Esophagus squamous epithelium (tissue), 5 donors: ENCODE measurements around the gene PTPRD. TPM values are rescaled to one million over a fixed set of nuclear protein-coding genes. Genes with fewer than 3 reads are reported as not detected.

ENCODE experiments used
- DNase-seq: peaks from one replicate; lab custom pipeline; 2025; lab: John Stamatoyannopoulos, UW
- H3K27ac ChIP-seq, 4 donors: fragments of 200-600 bp; sonication (generic); one replicate each; pipeline ENCODE4 v1.5.1; 2016 to 2019; ENCODE audit warnings: mild to moderate bottlenecking in 1 of 4
- H3K27me3 ChIP-seq, 4 donors: fragments of 200-600 bp; sonication (generic); 1 replicate in 3 of 4; 2 replicates in 1 of 4; pipeline versions ENCODE4 v1.5.1 to v1.6.0; 2017 to 2021; ENCODE audit warnings: antibody characterized with exemption in 1 of 4
- H3K36me3 ChIP-seq, 3 donors: fragments of 200-600 bp; sonication (generic); one replicate each; pipeline ENCODE4 v1.5.1; 2016 to 2019
- H3K4me1 ChIP-seq, 3 donors: fragments of 200-600 bp; sonication (generic); one replicate each; pipeline ENCODE4 v1.5.1; 2017 to 2019
- H3K4me3 ChIP-seq, 4 donors: fragments of 200-600 bp; sonication (generic); 1 replicate in 3 of 4; 2 replicates in 1 of 4; pipeline ENCODE4 v1.5.1; 2016 to 2019; ENCODE audit warnings: mild to moderate bottlenecking in 2 of 4, moderate library complexity in 1 of 4
- H3K9me3 ChIP-seq, 3 donors: fragments of 200-600 bp; sonication (generic); one replicate each; pipeline ENCODE4 v1.5.1; 2016 to 2019
- POLR2A ChIP-seq, 4 donors: fragments of 450-650 bp; IDR thresholded peaks; one replicate each; pipeline ENCODE4 v1.6.1; 2017; ENCODE audit warnings: antibody characterized with exemption in 4 of 4, mild to moderate bottlenecking in 4 of 4, moderate library complexity in 3 of 4
- WGBS, 2 donors: methylation state at CpG; one replicate each; pipeline ENCODE4 v1.1.5; 2018; 5-methylcytosine and 5-hydroxymethylcytosine counted together
- intact Hi-C: fragments of 100-400 bp; cut with DNase I; formaldehyde crosslinking; loops from one replicate; pipeline ENCODE4 v1.15.0; 2022
- total RNA-seq, 4 donors: library from RNA; depleted of rRNA; stranded (reverse); fragments of >200 nt; gene quantifications; one replicate each; pipeline ENCODE4 v1.1.0, GENCODE V29; 2016
- TF ChIP-seq, protein P1 (sequence below), 6 experiments: fragments of 450-650 bp in 4 of 6; fragments of 200-600 bp in 2 of 6; sonication (generic) in 2 of 6; IDR thresholded peaks; one replicate each; pipeline ENCODE4 v1.5.1; 2016 to 2019; ENCODE audit warnings: antibody characterized with exemption in 6 of 6, mild to moderate bottlenecking in 4 of 6, moderate library complexity in 4 of 6
- donor health status: DM: yes; HTN: yes; CAD: no.

The PTPRD gene
- total RNA-seq, 4 donors from 2014 or later = 0.23 to 16.3 (median 6.6) TPM

DNA sequence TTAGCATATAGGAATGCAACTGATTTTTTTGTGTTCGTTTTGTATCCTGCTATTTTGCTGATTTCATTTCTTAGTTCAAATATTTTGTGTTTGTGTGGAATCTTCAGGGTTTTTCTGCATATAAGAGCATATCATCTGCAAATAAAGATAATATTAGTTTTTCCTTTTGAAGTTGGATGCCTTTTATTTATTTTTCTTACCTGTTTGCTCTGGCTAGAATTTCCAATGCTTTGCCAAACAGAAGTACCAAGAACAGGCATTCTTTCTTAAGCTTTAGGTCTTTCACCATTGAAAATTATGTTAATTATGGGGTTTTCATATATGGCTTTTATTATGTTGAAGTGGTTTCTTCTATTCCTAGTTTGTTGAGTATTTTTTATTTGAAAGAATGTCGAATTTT, 2308.1 kb downstream of the PTPRD start:
- no peak overlapping the region for H3K4me3 ChIP-seq
- TF ChIP-seq POLR2A (IDR thresholded peaks at IDR 0.05) = no peak
- TF ChIP-seq, protein P1, sequence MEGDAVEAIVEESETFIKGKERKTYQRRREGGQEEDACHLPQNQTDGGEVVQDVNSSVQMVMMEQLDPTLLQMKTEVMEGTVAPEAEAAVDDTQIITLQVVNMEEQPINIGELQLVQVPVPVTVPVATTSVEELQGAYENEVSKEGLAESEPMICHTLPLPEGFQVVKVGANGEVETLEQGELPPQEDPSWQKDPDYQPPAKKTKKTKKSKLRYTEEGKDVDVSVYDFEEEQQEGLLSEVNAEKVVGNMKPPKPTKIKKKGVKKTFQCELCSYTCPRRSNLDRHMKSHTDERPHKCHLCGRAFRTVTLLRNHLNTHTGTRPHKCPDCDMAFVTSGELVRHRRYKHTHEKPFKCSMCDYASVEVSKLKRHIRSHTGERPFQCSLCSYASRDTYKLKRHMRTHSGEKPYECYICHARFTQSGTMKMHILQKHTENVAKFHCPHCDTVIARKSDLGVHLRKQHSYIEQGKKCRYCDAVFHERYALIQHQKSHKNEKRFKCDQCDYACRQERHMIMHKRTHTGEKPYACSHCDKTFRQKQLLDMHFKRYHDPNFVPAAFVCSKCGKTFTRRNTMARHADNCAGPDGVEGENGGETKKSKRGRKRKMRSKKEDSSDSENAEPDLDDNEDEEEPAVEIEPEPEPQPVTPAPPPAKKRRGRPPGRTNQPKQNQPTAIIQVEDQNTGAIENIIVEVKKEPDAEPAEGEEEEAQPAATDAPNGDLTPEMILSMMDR (IDR thresholded peaks at IDR 0.05) = no peak
- no peak overlapping the region for H3K27ac ChIP-seq
- no peaks in the 10 kb centered on the region for H3K9me3 ChIP-seq
- H3K36me3 ChIP-seq = no peaks in the 10 kb centered on the region
- no peaks in the 10 kb centered on the region for H3K4me1 ChIP-seq
- DNase-seq = no peak
- H3K27me3 ChIP-seq = no peaks in the 10 kb centered on the region
- WGBS, 2 donors = 38 to 41% methylated on average over 2 of the region's 2 CpGs
- intact Hi-C loops = no loop called here

DNA sequence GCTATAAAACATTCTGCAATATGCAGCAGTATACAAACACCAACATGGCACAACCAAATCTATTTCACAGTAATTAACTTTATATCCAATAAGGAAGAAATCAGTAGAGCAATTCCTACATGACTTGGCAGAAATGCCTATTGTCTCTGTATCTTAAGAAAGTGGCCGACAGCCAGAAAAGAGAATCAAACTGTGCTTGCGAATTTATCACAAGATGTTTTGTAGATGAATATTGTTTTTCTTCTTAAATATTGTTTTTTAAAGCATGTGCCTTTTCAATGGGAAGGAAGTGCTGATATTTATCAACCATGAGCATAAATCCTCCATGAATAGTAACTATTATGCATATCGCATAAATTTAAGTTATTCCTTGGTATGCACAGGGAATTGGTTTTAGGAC, 2311.5 kb downstream of the PTPRD start:
- intact Hi-C loops = no loop called here
- WGBS, 2 donors = 63 to 65% methylated on average over 3 of the region's 3 CpGs
- H3K36me3 ChIP-seq = no peaks in the 10 kb centered on the region
- no peak overlapping the region for H3K4me3 ChIP-seq
- no peaks in the 10 kb centered on the region for H3K4me1 ChIP-seq
- H3K9me3 ChIP-seq = no peaks in the 10 kb centered on the region
- H3K27me3 ChIP-seq = no peaks in the 10 kb centered on the region
- TF ChIP-seq POLR2A (IDR thresholded peaks at IDR 0.05) = no peak
- TF ChIP-seq, protein P1 (IDR thresholded peaks at IDR 0.05) = no peak
- DNase-seq = no peak
- H3K27ac ChIP-seq = no peak overlapping the region

DNA sequence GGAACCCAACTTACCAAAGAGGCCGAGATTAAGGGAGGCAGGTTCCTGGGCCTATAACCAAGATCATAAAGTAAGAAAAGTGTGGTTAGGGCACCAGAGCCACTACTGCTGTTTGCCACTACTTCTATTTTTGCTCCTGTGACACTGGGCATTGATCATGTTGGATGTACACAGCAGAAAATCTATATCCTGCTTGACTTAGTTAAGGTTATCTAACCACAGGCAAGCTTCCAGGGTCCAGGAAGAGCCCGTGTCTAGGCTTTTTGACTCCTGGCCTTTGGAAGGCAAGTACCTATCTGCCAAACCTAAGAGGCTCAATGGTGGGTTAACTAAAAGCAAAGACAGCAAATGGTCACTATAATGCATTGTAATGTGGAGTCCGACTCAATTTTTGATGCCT, 2315.8 kb downstream of the PTPRD start:
- intact Hi-C loops = no loop called here
- H3K4me3 ChIP-seq = no peak overlapping the region
- no peaks in the 10 kb centered on the region for H3K4me1 ChIP-seq
- TF ChIP-seq, protein P1 (IDR thresholded peaks at IDR 0.05) = no peak
- TF ChIP-seq POLR2A (IDR thresholded peaks at IDR 0.05) = no peak
- H3K9me3 ChIP-seq = no peaks in the 10 kb centered on the region
- no peaks in the 10 kb centered on the region for H3K27me3 ChIP-seq
- no peak overlapping the region for H3K27ac ChIP-seq
- 78 to 80% methylated on average over 3 of the region's 3 CpGs for WGBS, 2 donors
- H3K36me3 ChIP-seq = no peaks in the 10 kb centered on the region
- no peak for DNase-seq

DNA sequence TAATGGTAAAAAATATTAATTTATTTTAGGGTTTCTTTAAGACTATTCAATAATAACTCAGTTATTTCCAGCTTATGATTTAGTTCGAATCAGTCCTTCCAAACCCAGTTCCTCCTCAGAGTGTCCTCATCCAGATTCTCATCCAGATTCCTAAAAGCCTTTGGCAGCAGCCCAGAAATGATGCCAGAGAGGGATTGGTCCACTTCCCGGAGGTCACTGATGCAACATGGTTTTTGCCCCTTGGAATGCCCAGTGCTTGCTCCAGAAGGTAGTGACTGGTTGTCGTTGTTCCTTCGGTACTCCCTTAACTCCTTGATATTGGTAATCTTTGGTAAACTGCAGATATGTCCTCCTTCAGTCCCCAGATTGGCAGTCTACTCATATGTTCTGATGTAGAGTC, 2320.1 kb downstream of the PTPRD start:
- no peaks in the 10 kb centered on the region for H3K9me3 ChIP-seq
- intact Hi-C loops = no loop called here
- H3K27ac ChIP-seq = no peak overlapping the region
- 65 to 99% methylated on average over 4 of the region's 4 CpGs for WGBS, 2 donors
- H3K4me3 ChIP-seq = no peak overlapping the region
- no peaks in the 10 kb centered on the region for H3K36me3 ChIP-seq
- TF ChIP-seq, protein P1 (IDR thresholded peaks at IDR 0.05) = no peak
- no peak for TF ChIP-seq POLR2A (IDR thresholded peaks at IDR 0.05)
- no peak for DNase-seq
- H3K27me3 ChIP-seq = no peaks in the 10 kb centered on the region
- no peaks in the 10 kb centered on the region for H3K4me1 ChIP-seq

DNA sequence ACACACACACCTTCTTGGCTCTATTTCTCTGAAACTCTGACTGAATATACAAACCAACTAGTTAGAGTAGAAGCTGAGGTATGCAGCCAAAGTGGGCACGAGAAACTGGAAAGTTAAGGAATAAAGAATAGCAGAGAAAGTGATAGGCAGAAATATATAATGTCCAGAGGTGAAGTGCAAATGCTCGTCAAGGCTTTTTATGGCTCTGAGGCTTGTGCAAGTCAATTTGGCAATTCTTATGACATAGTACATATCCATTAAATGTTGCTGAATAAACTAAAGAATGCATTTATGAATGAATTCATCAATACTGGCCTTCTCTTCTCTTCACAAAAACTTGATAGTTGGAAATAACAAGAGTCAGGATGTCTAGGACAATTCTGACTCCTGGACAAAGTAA, 2323.1 kb downstream of the PTPRD start:
- Histone ChIP-seq H3K36me3 (no peaks in the 10 kb centered on the region), H3K4me3 (no peak overlapping the region), H3K27me3 (peaks cover 0 to 5% (median 0%) of the 10 kb centered on the region in 4 donors), H3K4me1 (no peaks in the 10 kb centered on the region), H3K27ac (no peak overlapping the region), H3K9me3 (no peaks in the 10 kb centered on the region)
- TF ChIP-seq, protein P1 (IDR thresholded peaks at IDR 0.05) = no peak
- TF ChIP-seq POLR2A (IDR thresholded peaks at IDR 0.05) = no peak
- intact Hi-C loops = no loop called here
- 76 to 77% methylated on average over 2 of the region's 2 CpGs for WGBS, 2 donors
- no peak for DNase-seq
